ENCODE data around the gene ARHGAP6.
"Not testable (repeated sequence)": the region's sequence is repeated elsewhere in the genome, so short reads cannot be mapped to it uniquely, and the experiment has no call there.

Gene ARHGAP6

GRCh38 chrX:11585174-11585573 is 80.5 kb downstream of the ARHGAP6 start:
- CTCF ChIA-PET = no interaction called here
- no peak for DNase-seq (ENCODE audit: extremely low spot score)
- POLR2A ChIA-PET = no interaction called here
- no peak for TF ChIP-seq CTCF (IDR thresholded peaks at IDR 0.05; ENCODE audit: control extremely low read depth, extremely low read depth, low read depth, missing control alignments)

- ChIA-PET POLR2A (no interaction called here), CTCF (interaction anchor here (1.3 to 2.5 kb wide), 2 partner anchors 13 to 47 kb away, joined by 3 to 6 read pairs; no protein-coding TSS in a partner anchor)
- TF ChIP-seq CTCF (IDR thresholded peaks at IDR 0.05; ENCODE audit: control extremely low read depth, extremely low read depth, low read depth, missing control alignments) = no peak
- no peak for DNase-seq (ENCODE audit: extremely low spot score)
Measured at GRCh38 chrX:11580789-11581188, 84.9 kb downstream of the ARHGAP6 start.

GRCh38 chrX:11579636-11580600 is 85.8 kb downstream of the ARHGAP6 start:
- TF ChIP-seq CTCF (IDR thresholded peaks at IDR 0.05; ENCODE audit: control extremely low read depth, extremely low read depth, low read depth, missing control alignments) = no peak
- ChIA-PET POLR2A (no interaction called here), CTCF (interaction anchor here (1.3 to 2.5 kb wide), 2 partner anchors 12 to 48 kb away, joined by 3 to 6 read pairs; no protein-coding TSS in a partner anchor)
- DNase-seq (ENCODE audit: extremely low spot score) = no peak

- DNase-seq (ENCODE audit: extremely low spot score); POLR2A ChIA-PET; CTCF ChIA-PET: not testable (repeated sequence)
Measured at GRCh38 chrX:11578301-11578700, 87.4 kb downstream of the ARHGAP6 start.

GRCh38 chrX:11577603-11578002 is 88.1 kb downstream of the ARHGAP6 start:
- TF ChIP-seq CTCF (IDR thresholded peaks at IDR 0.05; ENCODE audit: control extremely low read depth, extremely low read depth, low read depth, missing control alignments) = no peak
- POLR2A ChIA-PET = no interaction called here
- CTCF ChIA-PET = no interaction called here
- no peak for DNase-seq (ENCODE audit: extremely low spot score)

GRCh38 chrX:11575332-11575731 is 90.4 kb downstream of the ARHGAP6 start:
- no peak for DNase-seq (ENCODE audit: extremely low spot score)
- POLR2A ChIA-PET = no interaction called here
- CTCF ChIA-PET = no interaction called here
- TF ChIP-seq CTCF (IDR thresholded peaks at IDR 0.05; ENCODE audit: control extremely low read depth, extremely low read depth, low read depth, missing control alignments) = no peak

GRCh38 chrX:11567528-11568220 is 98.0 kb downstream of the ARHGAP6 start:
- DNase-seq (ENCODE audit: extremely low spot score) = no peak
- ChIA-PET POLR2A (no interaction called here), CTCF (interaction anchor here (1.2 to 2.2 kb wide), 2 partner anchors 10 to 13 kb away, joined by 3 to 6 read pairs; no protein-coding TSS in a partner anchor)
- no peak for TF ChIP-seq CTCF (IDR thresholded peaks at IDR 0.05; ENCODE audit: control extremely low read depth, extremely low read depth, low read depth, missing control alignments)

Measured in GM10248 (cell line).